ENCODE measurements around the gene NAALADL2.
"Not testable (repeated sequence)": the region's sequence is repeated elsewhere in the genome, so short reads cannot be mapped to it uniquely, and the experiment has no call there.

Gene NAALADL2

DNA sequence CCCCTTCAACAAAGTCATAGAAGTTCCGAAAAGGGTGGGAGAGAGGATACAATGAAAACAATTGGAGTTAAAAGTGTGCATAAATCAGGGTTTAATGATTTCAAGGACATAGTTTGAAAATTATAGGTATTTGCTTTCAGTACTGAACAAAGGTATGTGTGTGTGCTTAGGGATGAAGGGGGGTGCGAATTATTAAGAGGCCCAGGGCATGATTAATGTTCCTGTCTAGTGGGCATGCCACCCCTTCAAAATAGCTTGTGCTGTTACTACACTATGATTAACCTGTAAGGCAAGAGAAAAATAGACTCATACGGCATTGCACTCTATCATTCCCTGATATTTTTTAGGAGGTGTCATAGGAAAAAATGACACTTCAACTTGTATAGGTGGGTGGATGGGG, 731.6 kb downstream of the NAALADL2 start:
- no peak for DNase-seq (ENCODE audit: low read depth)

DNA sequence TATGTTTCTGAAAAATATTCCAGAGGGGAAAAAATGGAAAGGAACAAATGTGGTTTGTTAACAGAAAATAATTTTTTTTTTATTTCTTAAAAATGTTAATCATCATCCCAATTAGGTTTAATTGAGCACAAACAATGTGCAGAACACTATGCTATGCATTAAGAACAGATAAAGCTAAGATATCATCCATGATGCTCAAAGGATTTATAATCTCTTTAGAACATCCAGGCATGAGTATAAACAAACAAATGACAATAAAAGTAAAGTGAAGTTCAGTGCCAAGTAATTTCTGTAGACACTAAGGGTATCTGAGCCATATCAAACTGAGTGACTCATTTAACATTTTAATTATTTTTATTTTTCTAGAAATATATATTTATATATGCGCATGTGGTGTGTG, 732.2 kb downstream of the NAALADL2 start:
- no peak for DNase-seq (ENCODE audit: low read depth)

GRCh38 chr3:175593331-175593730, 734.2 kb downstream of the NAALADL2 start:
- DNase-seq (ENCODE audit: low read depth): peak; percentile 28

- no peak for DNase-seq (ENCODE audit: low read depth)
Observed at GRCh38 chr3:175598740-175599139, 739.6 kb downstream of the NAALADL2 start.

DNA sequence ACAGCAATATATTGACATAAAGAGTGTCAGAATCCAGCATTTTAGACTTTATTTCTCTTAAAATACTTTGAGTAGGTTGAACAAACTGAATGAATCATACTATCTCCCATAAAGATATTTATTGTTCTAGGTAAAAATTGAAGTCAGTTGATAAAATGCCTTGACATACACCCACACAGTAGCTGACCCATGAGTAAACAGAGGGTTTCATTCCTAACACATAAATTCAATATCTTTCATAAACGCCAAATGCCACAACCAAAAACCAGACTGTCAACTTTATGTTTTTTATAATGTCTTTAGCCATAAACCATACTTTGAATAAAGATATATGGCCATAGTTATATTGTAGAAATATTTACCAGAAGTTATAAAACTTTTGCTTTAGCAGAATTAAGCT, 742.4 kb downstream of the NAALADL2 start:
- DNase-seq (ENCODE audit: low read depth): peak; percentile 20

GRCh38 chr3:175605851-175606250, 746.7 kb downstream of the NAALADL2 start:
- no peak for DNase-seq (ENCODE audit: low read depth)

DNA sequence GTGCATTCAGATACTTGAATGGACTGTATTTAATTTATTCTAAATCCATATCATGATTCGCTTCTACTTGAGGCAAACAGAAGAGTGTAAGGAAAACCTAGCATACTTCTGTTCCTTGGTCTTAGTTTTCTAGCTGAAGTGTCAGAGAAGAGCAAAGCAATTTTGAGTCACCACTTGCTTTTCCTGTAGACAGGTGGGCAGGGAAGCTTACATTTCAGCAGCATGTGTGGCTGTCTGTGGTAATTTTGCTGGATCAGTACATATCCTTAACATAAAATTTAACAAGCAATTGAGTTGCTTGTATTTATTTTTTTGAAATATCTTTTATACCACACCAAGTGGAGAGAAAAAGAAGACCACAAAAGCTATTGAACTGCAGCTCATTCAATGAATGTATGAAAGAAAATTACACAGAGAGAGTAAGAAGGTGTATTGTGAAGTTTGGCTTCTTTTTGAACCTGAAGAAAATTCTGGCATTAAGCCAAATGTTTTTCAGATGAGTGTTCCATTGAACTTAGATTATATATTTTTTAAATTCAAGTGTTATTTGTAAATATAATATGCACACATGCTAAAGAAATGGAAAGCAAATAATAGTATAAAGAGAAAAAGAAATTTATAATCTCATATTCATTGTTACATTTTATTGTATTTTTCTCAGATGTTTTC, 747.6 kb downstream of the NAALADL2 start:
- no peak for DNase-seq (ENCODE audit: low read depth)

DNA sequence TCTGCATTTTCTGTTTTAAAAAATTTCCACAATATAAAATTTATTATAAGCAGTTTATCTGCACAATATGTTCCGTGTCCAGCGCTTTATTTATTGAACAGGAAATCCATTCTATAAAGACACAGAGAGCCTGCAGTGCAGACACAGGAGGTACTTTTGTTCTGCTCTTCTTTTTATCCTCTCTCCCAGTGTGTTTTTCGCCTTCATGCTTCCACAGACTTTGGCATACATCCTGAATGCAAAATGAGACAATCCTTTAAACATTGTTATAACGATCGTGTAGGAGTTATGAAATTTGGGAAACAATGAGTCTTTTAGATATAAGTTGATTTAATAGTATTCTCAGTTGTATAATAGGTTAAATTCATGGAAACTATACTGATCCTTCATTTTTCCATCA, 749.2 kb downstream of the NAALADL2 start:
- DNase-seq (ENCODE audit: low read depth): no peak

- no peak for DNase-seq (ENCODE audit: low read depth)
Observed at GRCh38 chr3:175608911-175609310, 749.8 kb downstream of the NAALADL2 start.

DNA sequence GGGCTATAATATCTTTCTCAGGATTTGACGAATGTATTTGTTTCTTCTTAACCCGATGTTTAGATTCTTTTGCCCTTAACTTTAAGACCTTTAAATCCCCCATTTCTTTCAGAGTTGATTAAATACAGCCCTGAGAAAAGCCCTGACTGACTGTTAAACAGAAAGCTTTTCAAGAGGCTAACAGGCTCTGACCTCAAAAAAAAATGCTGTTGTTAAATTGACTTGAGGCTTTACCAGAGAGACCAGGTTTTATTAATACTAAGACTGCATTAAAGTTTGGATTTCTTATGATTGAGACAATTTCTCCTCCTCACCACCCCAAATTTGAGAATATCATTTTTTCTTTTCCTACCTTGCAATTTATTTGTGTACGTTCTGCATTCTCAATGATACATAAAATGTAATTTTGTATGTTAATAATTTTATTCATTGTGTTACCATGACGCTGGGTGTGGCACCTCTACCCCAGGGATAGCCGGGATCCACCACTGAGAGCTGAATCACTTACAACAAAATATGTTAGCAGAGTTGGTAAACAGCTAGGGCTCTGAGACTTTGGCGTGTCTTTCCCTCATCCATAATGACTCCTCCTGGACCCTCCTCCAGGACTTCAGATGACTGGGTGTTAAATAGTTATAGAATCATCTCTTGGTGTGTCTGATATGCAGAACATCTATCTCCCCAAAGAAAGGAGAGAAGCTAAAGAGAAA, 753.5 kb downstream of the NAALADL2 start:
- no peak for DNase-seq (ENCODE audit: low read depth)

GRCh38 chr3:175614107-175614506, 755.0 kb downstream of the NAALADL2 start:
- not testable (repeated sequence) for DNase-seq (ENCODE audit: low read depth)

DNA sequence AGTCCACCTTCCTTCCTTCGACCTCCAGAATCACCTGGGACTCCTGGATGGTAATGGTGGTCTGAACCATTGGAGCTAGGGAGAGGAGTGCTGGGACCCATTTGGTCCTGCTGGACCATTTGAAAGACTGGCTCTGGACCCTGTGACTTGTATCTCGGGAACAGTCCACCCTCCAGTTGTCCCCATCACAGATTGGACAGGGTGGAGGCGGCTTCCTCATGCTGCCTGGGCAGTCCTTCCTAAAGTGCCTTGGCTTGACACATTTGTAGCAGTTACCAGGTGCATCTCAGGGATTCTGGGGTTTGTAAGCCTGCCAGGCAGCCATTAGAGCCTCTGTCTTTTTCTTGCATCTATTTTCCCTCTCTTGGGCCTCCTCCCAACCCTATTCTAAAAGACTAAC, 758.1 kb downstream of the NAALADL2 start:
- DNase-seq (ENCODE audit: low read depth): no peak

DNA sequence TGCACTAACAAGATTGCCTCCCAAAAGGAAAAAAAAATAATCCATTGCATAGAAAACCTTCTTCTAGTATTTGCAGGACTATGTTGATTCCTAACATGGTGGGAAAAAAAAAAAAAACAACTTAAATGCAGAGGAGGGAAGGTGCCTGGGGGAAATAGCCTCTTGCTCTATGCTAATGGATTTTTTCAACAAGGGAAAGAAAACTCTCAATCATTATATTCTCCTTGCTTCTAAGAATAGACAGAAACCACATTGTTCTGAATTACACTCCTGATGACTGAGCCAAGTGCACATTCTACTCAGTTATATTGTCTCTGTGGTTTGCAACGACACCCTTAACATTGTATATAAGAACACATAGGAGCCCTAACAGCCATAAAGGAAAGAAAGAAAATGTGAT, 760.2 kb downstream of the NAALADL2 start:
- peak; percentile 14 for DNase-seq (ENCODE audit: low read depth)

- no peak for DNase-seq (ENCODE audit: low read depth)
Observed at GRCh38 chr3:175620093-175620492, 761.0 kb downstream of the NAALADL2 start.

- DNase-seq (ENCODE audit: low read depth): no peak
Observed at GRCh38 chr3:175620532-175620931, 761.4 kb downstream of the NAALADL2 start.

GRCh38 chr3:175640958-175641357, 781.8 kb downstream of the NAALADL2 start:
- no peak for DNase-seq (ENCODE audit: low read depth)

- no peak for DNase-seq (ENCODE audit: low read depth)
Observed at GRCh38 chr3:175646865-175647264, 787.7 kb downstream of the NAALADL2 start.

GRCh38 chr3:175648899-175649298, 789.8 kb downstream of the NAALADL2 start:
- DNase-seq (ENCODE audit: low read depth): no peak

DNA sequence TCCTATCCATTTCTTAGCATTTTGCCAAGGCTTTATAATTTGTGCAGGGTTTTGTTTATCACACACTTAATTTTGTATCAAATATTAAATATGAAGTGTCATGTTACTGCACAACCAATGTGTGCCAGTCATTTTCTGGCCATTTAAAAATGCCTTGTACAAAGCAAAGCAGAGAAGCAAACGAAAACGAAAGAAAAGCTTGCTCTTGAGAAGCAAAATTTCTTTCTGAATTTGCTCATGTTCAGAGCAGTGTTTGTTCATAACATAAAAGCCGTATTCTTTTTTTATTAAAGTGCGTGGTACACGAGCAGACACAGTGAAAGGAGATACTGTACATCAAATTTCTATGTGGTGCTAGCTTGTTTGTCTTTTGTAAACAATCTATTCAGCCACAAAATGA, 792.6 kb downstream of the NAALADL2 start:
- DNase-seq (ENCODE audit: low read depth): peak; percentile 29

DNA sequence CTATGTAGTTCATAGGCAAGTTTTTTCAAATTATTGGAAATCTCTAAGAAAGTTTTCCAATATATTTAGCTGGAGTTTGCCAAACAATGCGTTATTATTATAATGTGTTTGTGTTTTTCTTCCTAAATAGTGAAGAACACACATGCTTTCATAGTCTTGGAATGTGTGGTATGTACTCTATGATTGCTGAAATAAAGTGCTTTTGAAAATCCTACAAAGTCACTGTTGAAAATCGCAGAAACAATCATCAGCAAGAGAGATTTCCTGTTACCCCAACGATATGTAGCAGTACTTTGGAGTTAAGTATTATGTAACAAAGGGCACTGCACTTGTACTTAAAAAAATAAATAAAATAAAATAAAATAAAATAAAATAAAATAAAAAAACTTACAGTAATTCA, 796.2 kb downstream of the NAALADL2 start:
- DNase-seq (ENCODE audit: low read depth): peak; percentile 17

GRCh38 chr3:175656461-175656860, 797.3 kb downstream of the NAALADL2 start:
- no peak for DNase-seq (ENCODE audit: low read depth)

- no peak for DNase-seq (ENCODE audit: low read depth)
Observed at GRCh38 chr3:175659670-175660350, 800.7 kb downstream of the NAALADL2 start.

- DNase-seq (ENCODE audit: low read depth): no peak
Observed at GRCh38 chr3:175662815-175663214, 803.7 kb downstream of the NAALADL2 start.

Data from EH (cell line).